Neural progenitor cell (in vitro differentiated cells): ENCODE data around the gene PDLIM5. TPM values are rescaled to one million over a fixed set of nuclear protein-coding genes. Genes with fewer than 3 reads are reported as not detected.

Source experiments
- DNase-seq: peaks from one replicate; pipeline ENCODE4 v3.0.0-alpha.2; 2016; ENCODE audit warnings: low spot score
- H2AFZ ChIP-seq: fragments of 200-600 bp; sonication (generic); replicated peaks from 2 replicates; pipeline ENCODE4 v1.6.1; 2016; ENCODE audit warnings: antibody characterized with exemption
- H3F3A ChIP-seq: fragments of 200-600 bp; sonication (generic); 2 replicates; pipeline ENCODE4 v1.6.1; 2016; ENCODE audit warnings: antibody characterized with exemption, low read depth
- H3K27ac ChIP-seq: fragments of 200-600 bp; sonication (generic); 2 replicates; pipeline ENCODE4 v1.5.1; 2016; ENCODE audit warnings: mild to moderate bottlenecking
- H3K27me3 ChIP-seq: fragments of 200-600 bp; sonication (generic); 2 replicates; pipeline ENCODE4 v1.6.1; 2016; ENCODE audit warnings: mild to moderate bottlenecking, moderate library complexity
- H3K36me3 ChIP-seq: fragments of 200-600 bp; sonication (generic); 2 replicates; pipeline ENCODE4 v1.5.1; 2016
- H3K4me1 ChIP-seq: fragments of 200-600 bp; sonication (generic); 2 replicates; pipeline ENCODE4 v1.6.1; 2016; ENCODE audit warnings: mixed run types
- H3K4me2 ChIP-seq: fragments of 200-600 bp; sonication (generic); 2 replicates; pipeline ENCODE4 v1.6.1; 2016
- H3K4me3 ChIP-seq: fragments of 200-600 bp; sonication (generic); 2 replicates; pipeline ENCODE4 v1.5.1; 2016
- H3K79me2 ChIP-seq: fragments of 200-600 bp; sonication (generic); 2 replicates; pipeline ENCODE4 v1.6.1; 2016; ENCODE audit warnings: low read depth
- H3K9ac ChIP-seq: fragments of 200-600 bp; sonication (generic); 2 replicates; pipeline ENCODE4 v1.6.1; 2016
- H3K9me3 ChIP-seq: fragments of 200-600 bp; sonication (generic); 2 replicates; pipeline ENCODE4 v1.5.1; 2016; ENCODE audit warnings: low read depth
- H4K20me1 ChIP-seq: fragments of 200-600 bp; sonication (generic); 2 replicates; pipeline ENCODE4 v1.6.1; 2016; ENCODE audit warnings: low read depth
- H3K27ac Mint-ChIP-seq: 3 replicates; pipeline ENCODE4 v1.8.0; 2021; ENCODE audit warnings: mixed read lengths
- H3K27me3 Mint-ChIP-seq: 2 replicates; pipeline ENCODE4 v1.8.0; 2022; ENCODE audit warnings: low read depth, mild to moderate bottlenecking, inconsistent platforms, moderate library complexity, mixed read lengths; ENCODE audit not compliant: insufficient read depth
- H3K36me3 Mint-ChIP-seq: 3 replicates; pipeline ENCODE4 v1.8.0; 2021; ENCODE audit warnings: mixed read lengths
- H3K4me1 Mint-ChIP-seq: 3 replicates; pipeline ENCODE4 v1.8.0; 2021; ENCODE audit warnings: mixed read lengths
- H3K4me3 Mint-ChIP-seq: 3 replicates; pipeline ENCODE4 v1.8.0; 2021; ENCODE audit warnings: mild to moderate bottlenecking, moderate library complexity, mixed read lengths
- H3K9me3 Mint-ChIP-seq: 3 replicates; pipeline ENCODE4 v1.8.0; 2020; ENCODE audit warnings: mixed read lengths
- EZH2 ChIP-seq: fragments of 200-600 bp; sonication (generic); IDR thresholded peaks from 2 replicates; pipeline ENCODE4 v1.6.1; 2017; ENCODE audit warnings: antibody characterized with exemption, mild to moderate bottlenecking, moderate library complexity
- EZH2phosphoT487 ChIP-seq: fragments of 200-600 bp; sonication (generic); IDR thresholded peaks from 2 replicates; pipeline ENCODE4 v1.6.1; 2017; ENCODE audit warnings: antibody characterized with exemption
- total RNA-seq: library from RNA; depleted of rRNA; stranded (reverse); fragments of >200 nt; gene quantifications from 2 replicates; pipeline ENCODE4 v1.2.3, GENCODE V29; 2015; ENCODE audit warnings: low replicate concordance
- TF ChIP-seq, protein P1 (sequence below): fragments of 200-600 bp; sonication (generic); IDR thresholded peaks from 2 replicates; pipeline ENCODE4 v1.5.1; 2017; ENCODE audit warnings: antibody characterized with exemption, mild to moderate bottlenecking

The PDLIM5 gene
- total RNA-seq, 1 donor from 2014 or later, result 68.4 TPM

GRCh38 chr4:94531991-94532789 lies 80.4 kb downstream of the PDLIM5 start:
- H3K36me3 Mint-ChIP-seq, result peaks cover 10% of the 10 kb centered on the region
- H3K27ac Mint-ChIP-seq, result no peak overlapping the region
- no peaks in the 10 kb centered on the region for H3K27me3 Mint-ChIP-seq
- Histone ChIP-seq H3K4me3 (no peak overlapping the region), H3K79me2 (peaks cover 20% of the 10 kb centered on the region), H4K20me1 (peaks cover 7% of the 10 kb centered on the region), H2AFZ (no peak overlapping the region), H3K27me3 (no peaks in the 10 kb centered on the region), H3F3A (peaks cover 8% of the 10 kb centered on the region), H3K27ac (no peak overlapping the region), H3K4me2 (no peak overlapping the region), H3K36me3 (no peaks in the 10 kb centered on the region), H3K4me1 (peaks cover 39% of the 10 kb centered on the region), H3K9me3 (no peaks in the 10 kb centered on the region), H3K9ac (no peak overlapping the region)
- peaks cover 18% of the 10 kb centered on the region for H3K4me1 Mint-ChIP-seq
- no peaks in the 10 kb centered on the region for H3K9me3 Mint-ChIP-seq
- no peak overlapping the region for H3K4me3 Mint-ChIP-seq
- TF ChIP-seq, protein P1, sequence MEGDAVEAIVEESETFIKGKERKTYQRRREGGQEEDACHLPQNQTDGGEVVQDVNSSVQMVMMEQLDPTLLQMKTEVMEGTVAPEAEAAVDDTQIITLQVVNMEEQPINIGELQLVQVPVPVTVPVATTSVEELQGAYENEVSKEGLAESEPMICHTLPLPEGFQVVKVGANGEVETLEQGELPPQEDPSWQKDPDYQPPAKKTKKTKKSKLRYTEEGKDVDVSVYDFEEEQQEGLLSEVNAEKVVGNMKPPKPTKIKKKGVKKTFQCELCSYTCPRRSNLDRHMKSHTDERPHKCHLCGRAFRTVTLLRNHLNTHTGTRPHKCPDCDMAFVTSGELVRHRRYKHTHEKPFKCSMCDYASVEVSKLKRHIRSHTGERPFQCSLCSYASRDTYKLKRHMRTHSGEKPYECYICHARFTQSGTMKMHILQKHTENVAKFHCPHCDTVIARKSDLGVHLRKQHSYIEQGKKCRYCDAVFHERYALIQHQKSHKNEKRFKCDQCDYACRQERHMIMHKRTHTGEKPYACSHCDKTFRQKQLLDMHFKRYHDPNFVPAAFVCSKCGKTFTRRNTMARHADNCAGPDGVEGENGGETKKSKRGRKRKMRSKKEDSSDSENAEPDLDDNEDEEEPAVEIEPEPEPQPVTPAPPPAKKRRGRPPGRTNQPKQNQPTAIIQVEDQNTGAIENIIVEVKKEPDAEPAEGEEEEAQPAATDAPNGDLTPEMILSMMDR, result no peak
- TF ChIP-seq EZH2phosphoT487 (no peak), EZH2 (no peak)
- DNase-seq, result no peak

DNA sequence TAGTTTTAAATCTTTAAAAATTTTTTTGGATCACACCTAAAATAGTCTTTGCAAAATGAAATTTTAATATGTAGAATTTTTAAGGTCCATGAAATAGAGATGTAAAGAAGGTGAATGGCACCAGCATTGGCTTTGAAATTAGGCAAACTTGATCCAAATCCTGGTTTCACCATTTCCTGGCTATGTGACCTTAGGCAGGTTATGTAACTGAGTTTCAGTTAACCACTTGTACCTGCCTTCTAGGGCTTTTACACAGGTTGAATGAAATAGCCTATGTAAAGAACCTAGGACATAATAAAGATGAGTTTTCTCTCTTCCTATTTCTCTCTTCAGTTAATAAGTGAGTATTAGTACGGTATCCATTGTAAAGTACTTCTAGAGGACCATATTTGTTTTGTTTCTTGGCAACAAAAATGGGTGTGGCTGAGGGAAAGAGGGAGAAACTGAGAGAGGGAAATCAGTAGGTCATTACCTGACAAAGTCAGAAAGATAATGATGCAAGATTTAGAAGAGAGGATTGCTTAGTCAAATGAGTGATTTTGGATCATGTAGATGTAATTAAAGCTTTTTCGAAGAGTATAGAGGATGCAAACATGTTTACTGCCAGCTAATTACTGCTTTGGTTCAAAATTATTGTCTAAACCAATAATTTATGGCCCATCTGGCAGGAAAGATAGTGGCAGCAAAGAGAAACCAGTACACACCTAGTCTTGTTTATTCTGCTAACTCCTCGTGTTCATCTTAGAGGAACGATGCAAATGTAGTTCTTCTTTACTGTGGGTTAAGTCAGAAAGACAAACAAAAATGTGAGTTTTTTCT lies 81.9 kb downstream of the PDLIM5 start:
- peaks cover 28% of the 10 kb centered on the region for H3K4me1 Mint-ChIP-seq
- H3K27ac ChIP-seq, result no peak overlapping the region
- H3K9me3 Mint-ChIP-seq, result no peaks in the 10 kb centered on the region
- H4K20me1 ChIP-seq, result peaks cover 7% of the 10 kb centered on the region
- H3K36me3 Mint-ChIP-seq, result peaks cover 2% of the 10 kb centered on the region
- peaks cover 20% of the 10 kb centered on the region for H3K79me2 ChIP-seq
- DNase-seq, result no peak
- no peak overlapping the region for H3K9ac ChIP-seq
- H2AFZ ChIP-seq, result no peak overlapping the region
- H3K27me3 Mint-ChIP-seq, result no peaks in the 10 kb centered on the region
- H3F3A ChIP-seq, result peaks cover 8% of the 10 kb centered on the region
- no peak overlapping the region for H3K4me3 ChIP-seq
- no peaks in the 10 kb centered on the region for H3K36me3 ChIP-seq
- H3K4me2 ChIP-seq, result no peak overlapping the region
- peaks cover 50% of the 10 kb centered on the region for H3K4me1 ChIP-seq
- TF ChIP-seq EZH2 (no peak), EZH2phosphoT487 (no peak)
- TF ChIP-seq, protein P1, result no peak
- H3K27ac Mint-ChIP-seq, result no peak overlapping the region
- no peaks in the 10 kb centered on the region for H3K9me3 ChIP-seq
- no peak overlapping the region for H3K4me3 Mint-ChIP-seq
- no peaks in the 10 kb centered on the region for H3K27me3 ChIP-seq

GRCh38 chr4:94534401-94535312 lies 82.9 kb downstream of the PDLIM5 start:
- TF ChIP-seq EZH2, result no peak
- Histone ChIP-seq H3K9me3 (no peaks in the 10 kb centered on the region), H4K20me1 (peaks cover 7% of the 10 kb centered on the region), H2AFZ (no peak overlapping the region), H3F3A (peaks cover 8% of the 10 kb centered on the region), H3K27ac (no peak overlapping the region), H3K4me3 (no peak overlapping the region), H3K36me3 (no peaks in the 10 kb centered on the region), H3K4me1 (peaks cover 50% of the 10 kb centered on the region), H3K9ac (no peak overlapping the region), H3K4me2 (no peak overlapping the region), H3K79me2 (peaks cover 20% of the 10 kb centered on the region), H3K27me3 (no peaks in the 10 kb centered on the region)
- H3K36me3 Mint-ChIP-seq, result peaks cover 8% of the 10 kb centered on the region
- DNase-seq, result no peak
- no peaks in the 10 kb centered on the region for H3K9me3 Mint-ChIP-seq
- no peaks in the 10 kb centered on the region for H3K27me3 Mint-ChIP-seq
- peaks cover 35% of the 10 kb centered on the region for H3K4me1 Mint-ChIP-seq
- H3K4me3 Mint-ChIP-seq, result no peak overlapping the region
- no peak overlapping the region for H3K27ac Mint-ChIP-seq
